HepG2 (cell line): ENCODE data around the gene STUB1. TPM values are rescaled to one million over a fixed set of nuclear protein-coding genes. Genes with fewer than 3 reads are reported as not detected.

Experiments
- ARHGAP35 ChIP-seq: sonication (generic); formaldehyde crosslinking; IDR thresholded peaks from 2 replicates; pipeline ENCODE4 v1.9.0; 2022; ENCODE audit warnings: mild to moderate bottlenecking, inconsistent platforms, moderate library complexity, missing genetic modification reagents, borderline replicate concordance
- ARNTL ChIP-seq: sonication (generic); formaldehyde crosslinking; IDR thresholded peaks from 2 replicates; pipeline ENCODE4 v1.4.0; 2020; ENCODE audit warnings: mild to moderate bottlenecking, missing genetic modification reagents
- ATM ChIP-seq: fragments of 450-650 bp; IDR thresholded peaks from 2 replicates; pipeline ENCODE4 v1.7.1; 2017; ENCODE audit warnings: mild to moderate bottlenecking, borderline replicate concordance
- BCL6 ChIP-seq: IDR thresholded peaks from 2 replicates; pipeline ENCODE4 v1.6.1; 2016; ENCODE audit warnings: missing genetic modification reagents, missing compliant biosample characterization
- CBFB ChIP-seq: sonication (generic); formaldehyde crosslinking; IDR thresholded peaks from 2 replicates; pipeline ENCODE4 v1.4.0; 2020; ENCODE audit warnings: missing genetic modification reagents
- ETV6 ChIP-seq: sonication (generic); formaldehyde crosslinking; conservative IDR thresholded peaks from 2 replicates; pipeline ENCODE4 v1.4.0; 2020; ENCODE audit warnings: missing genetic modification reagents
- HNRNPK ChIP-seq: fragments of 200-400 bp; formaldehyde crosslinking; IDR thresholded peaks from 2 replicates; pipeline ENCODE4 v1.6.1; 2018; ENCODE audit warnings: low read length, low read depth, moderate library complexity, mild to moderate bottlenecking; ENCODE audit not compliant: poor library complexity, severe bottlenecking
- HOXA3 ChIP-seq: sonication (generic); formaldehyde crosslinking; IDR thresholded peaks from 2 replicates; pipeline ENCODE4 v1.5.0; 2020; ENCODE audit warnings: missing genetic modification reagents
- KDM4B ChIP-seq: sonication (generic); formaldehyde crosslinking; IDR thresholded peaks from 2 replicates; pipeline ENCODE4 v1.4.0; 2020; ENCODE audit warnings: missing genetic modification reagents
- KDM5A ChIP-seq: fragments of 200-600 bp; sonication (generic); IDR thresholded peaks from 2 replicates; pipeline ENCODE4 v1.7.0; 2018; ENCODE audit warnings: antibody characterized with exemption, mild to moderate bottlenecking, low read length, borderline replicate concordance
- KDM6A ChIP-seq: IDR thresholded peaks from 2 replicates; pipeline ENCODE4 v1.6.1; 2016; ENCODE audit warnings: low read depth
- MATR3 ChIP-seq: sonication (generic); formaldehyde crosslinking; IDR thresholded peaks from 2 replicates; pipeline ENCODE4 v1.4.0; 2020; ENCODE audit warnings: missing genetic modification reagents
- MTA1 ChIP-seq: sonication (generic); formaldehyde crosslinking; IDR thresholded peaks from 2 replicates; pipeline ENCODE4 v1.4.0; 2020; ENCODE audit warnings: missing genetic modification reagents, mild to moderate bottlenecking, borderline replicate concordance
- NR2F6 ChIP-seq, 2 experiments: IDR thresholded peaks; 2 replicates each; pipeline ENCODE4 v1.6.1; 2016; ENCODE audit warnings: antibody characterized with exemption in 1 of 2, mild to moderate bottlenecking in 1 of 2
- PRMT3 ChIP-seq: sonication (generic); formaldehyde crosslinking; IDR thresholded peaks from 2 replicates; pipeline ENCODE4 v1.8.1; 2022; ENCODE audit warnings: low read depth, mild to moderate bottlenecking, moderate library complexity, missing genetic modification reagents, borderline replicate concordance
- SATB2 ChIP-seq: sonication (generic); formaldehyde crosslinking; IDR thresholded peaks from 2 replicates; pipeline ENCODE4 v1.5.0; 2020; ENCODE audit warnings: missing genetic modification reagents
- SIX1 ChIP-seq: sonication (generic); formaldehyde crosslinking; IDR thresholded peaks from 2 replicates; pipeline ENCODE4 v1.4.0; 2020; ENCODE audit warnings: missing genetic modification reagents, borderline replicate concordance
- TEAD3 ChIP-seq: optimal IDR thresholded peaks from 2 replicates; pipeline ENCODE3; 2016; ENCODE audit warnings: borderline replicate concordance
- ZNF138 ChIP-seq: sonication (generic); formaldehyde crosslinking; IDR thresholded peaks from 2 replicates; pipeline ENCODE4 v1.5.0; 2020; ENCODE audit warnings: mild to moderate bottlenecking, low read depth, missing genetic modification reagents
- ZNF160 ChIP-seq: sonication (generic); formaldehyde crosslinking; IDR thresholded peaks from 2 replicates; pipeline ENCODE4 v1.8.0; 2022; ENCODE audit warnings: mild to moderate bottlenecking, inconsistent platforms, missing genetic modification reagents
- ZNF24 ChIP-seq: fragments of 450-650 bp; IDR thresholded peaks from 2 replicates; pipeline ENCODE4 v1.6.1; 2017; ENCODE audit warnings: antibody characterized with exemption, mild to moderate bottlenecking
- ZNF256 ChIP-seq: sonication (generic); formaldehyde crosslinking; conservative IDR thresholded peaks from 2 replicates; pipeline ENCODE4 v1.4.0; 2020; ENCODE audit warnings: missing genetic modification reagents
- ZNF263 ChIP-seq: sonication (generic); formaldehyde crosslinking; IDR thresholded peaks from 2 replicates; pipeline ENCODE4 v1.4.0; 2020; ENCODE audit warnings: missing genetic modification reagents
- ZNF329 ChIP-seq: sonication (generic); formaldehyde crosslinking; IDR thresholded peaks from 2 replicates; pipeline ENCODE4 v1.9.0; 2021; ENCODE audit warnings: low read depth, mild to moderate bottlenecking, missing genetic modification reagents
- ZNF335 ChIP-seq: sonication (generic); formaldehyde crosslinking; IDR thresholded peaks from 2 replicates; pipeline ENCODE4 v1.4.0; 2020; ENCODE audit warnings: missing genetic modification reagents
- ZNF672 ChIP-seq: sonication (generic); formaldehyde crosslinking; IDR thresholded peaks from 2 replicates; pipeline ENCODE4 v1.8.1; 2022; ENCODE audit warnings: missing genetic modification reagents
- polyA plus RNA-seq, 8 experiments: library from polyadenylated mRNA; depleted of rRNA in 3 of 8; stranded (reverse) in 7 of 8; unstranded in 1 of 8; fragments of >200 nt; fragmentation: Illumina TruSeq in 4 of 8; extraction: Trizol in 4 of 8; gene quantifications; 2 replicates each; pipeline versions ENCODE4 v1.2.1 to v1.2.3, GENCODE V29; 2011 to 2016; ENCODE audit warnings: low read depth in 4 of 8, missing spikeins in 1 of 8, mixed read lengths in 1 of 8; ENCODE audit not compliant: insufficient read depth in 1 of 8
- total RNA-seq, 5 experiments: library from RNA; depleted of rRNA; stranded (reverse); fragments of >200 nt; fragmentation: Illumina TruSeq; extraction: Trizol; gene quantifications; 2 replicates each; pipeline ENCODE4 v1.2.3, GENCODE V29; 2016; ENCODE audit warnings: low read depth in 1 of 5
- TF ChIP-seq, protein P1 (sequence below): IDR thresholded peaks from 2 replicates; pipeline ENCODE4 v1.6.1; 2016; ENCODE audit warnings: low read depth, missing genetic modification reagents, missing compliant biosample characterization

Gene STUB1
- total and polyA plus RNA-seq, 2 of the 13 experiments (the other 11 are each of a cell fraction or from before 2014, with no cell fraction given), result 52.9 to 78.2 TPM

- TF ChIP-seq ZNF329 (CRISPR knock-in tag) (no peak), KDM6A (no peak), KDM4B (CRISPR knock-in tag) (no peak), CBFB (CRISPR knock-in tag) (no peak), SIX1 (CRISPR knock-in tag) (no peak), ZNF138 (0 out of 2 replicates have a peak, but pooled peaks have one; percentile 14), ARHGAP35 (CRISPR knock-in tag) (no peak; the same call in none of the 2 replicates), ZNF263 (CRISPR knock-in tag) (no peak; the same call in 1 of the 2 replicates), ETV6 (CRISPR knock-in tag) (no peak), TEAD3 (CRISPR knock-in tag) (no peak), ZNF256 (no peak), NR2F6 (IDR thresholded peaks at IDR 0.05) (no peak), NR2F6 (CRISPR knock-in tag; IDR thresholded peaks at IDR 0.05) (no peak), ATM (no peak), ZNF672 (CRISPR knock-in tag) (no peak), ZNF24 (no peak), MTA1 (peak; percentile 63; the same call in 1 of the 2 replicates), PRMT3 (CRISPR knock-in tag) (no peak), ARNTL (no peak), ZNF160 (no peak), HOXA3 (no peak; the same call in 1 of the 2 replicates), MATR3 (no peak), BCL6 (CRISPR knock-in tag) (no peak), HNRNPK (no peak), SATB2 (CRISPR knock-in tag) (no peak), KDM5A (no peak), ZNF335 (CRISPR knock-in tag) (no peak)
- TF ChIP-seq, protein P1, sequence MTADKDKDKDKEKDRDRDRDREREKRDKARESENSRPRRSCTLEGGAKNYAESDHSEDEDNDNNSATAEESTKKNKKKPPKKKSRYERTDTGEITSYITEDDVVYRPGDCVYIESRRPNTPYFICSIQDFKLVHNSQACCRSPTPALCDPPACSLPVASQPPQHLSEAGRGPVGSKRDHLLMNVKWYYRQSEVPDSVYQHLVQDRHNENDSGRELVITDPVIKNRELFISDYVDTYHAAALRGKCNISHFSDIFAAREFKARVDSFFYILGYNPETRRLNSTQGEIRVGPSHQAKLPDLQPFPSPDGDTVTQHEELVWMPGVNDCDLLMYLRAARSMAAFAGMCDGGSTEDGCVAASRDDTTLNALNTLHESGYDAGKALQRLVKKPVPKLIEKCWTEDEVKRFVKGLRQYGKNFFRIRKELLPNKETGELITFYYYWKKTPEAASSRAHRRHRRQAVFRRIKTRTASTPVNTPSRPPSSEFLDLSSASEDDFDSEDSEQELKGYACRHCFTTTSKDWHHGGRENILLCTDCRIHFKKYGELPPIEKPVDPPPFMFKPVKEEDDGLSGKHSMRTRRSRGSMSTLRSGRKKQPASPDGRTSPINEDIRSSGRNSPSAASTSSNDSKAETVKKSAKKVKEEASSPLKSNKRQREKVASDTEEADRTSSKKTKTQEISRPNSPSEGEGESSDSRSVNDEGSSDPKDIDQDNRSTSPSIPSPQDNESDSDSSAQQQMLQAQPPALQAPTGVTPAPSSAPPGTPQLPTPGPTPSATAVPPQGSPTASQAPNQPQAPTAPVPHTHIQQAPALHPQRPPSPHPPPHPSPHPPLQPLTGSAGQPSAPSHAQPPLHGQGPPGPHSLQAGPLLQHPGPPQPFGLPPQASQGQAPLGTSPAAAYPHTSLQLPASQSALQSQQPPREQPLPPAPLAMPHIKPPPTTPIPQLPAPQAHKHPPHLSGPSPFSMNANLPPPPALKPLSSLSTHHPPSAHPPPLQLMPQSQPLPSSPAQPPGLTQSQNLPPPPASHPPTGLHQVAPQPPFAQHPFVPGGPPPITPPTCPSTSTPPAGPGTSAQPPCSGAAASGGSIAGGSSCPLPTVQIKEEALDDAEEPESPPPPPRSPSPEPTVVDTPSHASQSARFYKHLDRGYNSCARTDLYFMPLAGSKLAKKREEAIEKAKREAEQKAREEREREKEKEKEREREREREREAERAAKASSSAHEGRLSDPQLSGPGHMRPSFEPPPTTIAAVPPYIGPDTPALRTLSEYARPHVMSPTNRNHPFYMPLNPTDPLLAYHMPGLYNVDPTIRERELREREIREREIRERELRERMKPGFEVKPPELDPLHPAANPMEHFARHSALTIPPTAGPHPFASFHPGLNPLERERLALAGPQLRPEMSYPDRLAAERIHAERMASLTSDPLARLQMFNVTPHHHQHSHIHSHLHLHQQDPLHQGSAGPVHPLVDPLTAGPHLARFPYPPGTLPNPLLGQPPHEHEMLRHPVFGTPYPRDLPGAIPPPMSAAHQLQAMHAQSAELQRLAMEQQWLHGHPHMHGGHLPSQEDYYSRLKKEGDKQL (CRISPR knock-in tag), result no peak
These were observed 44.5 kb upstream of the STUB1 start (continued) for GRCh38 chr16:635573-636205.
